ENCODE measurements around the gene LDHB.

- TF ChIP-seq CTCF (IDR thresholded peaks at IDR 0.05) (no peak), POLR2A (IDR thresholded peaks at IDR 0.05; ENCODE audit: low read depth) (no peak), POLR2AphosphoS5 (IDR thresholded peaks at IDR 0.05) (no peak), EP300 (IDR thresholded peaks at IDR 0.05) (no peak)
These were observed 19.4 kb downstream of the LDHB start for GRCh38 chr12:21638054-21638891.

Data from esophagus muscularis mucosa (tissue), 4 donors.